Panc1 (cell line): Measurements from ENCODE around the gene STKLD1.

Experiments used
- TCF7L2 ChIP-seq: IDR thresholded peaks from 2 replicates; pipeline ENCODE4 v1.6.1; 2011; ENCODE audit warnings: mild to moderate bottlenecking, low read depth, low read length, inconsistent platforms
- TF ChIP-seq, protein P1 (sequence below): fragments of 450-650 bp; IDR thresholded peaks from 2 replicates; pipeline ENCODE4 v1.5.1; 2017; ENCODE audit warnings: mild to moderate bottlenecking
- TF ChIP-seq, protein P2 (sequence below), 2 experiments: IDR thresholded peaks; 2 replicates each; pipeline ENCODE4 v1.6.1; 2011 to 2012; ENCODE audit warnings: low read depth in 2 of 2, control low read depth in 1 of 2, low read length in 1 of 2, mild to moderate bottlenecking in 1 of 2, moderate library complexity in 1 of 2; ENCODE audit not compliant: insufficient read depth in 1 of 2

DNA sequence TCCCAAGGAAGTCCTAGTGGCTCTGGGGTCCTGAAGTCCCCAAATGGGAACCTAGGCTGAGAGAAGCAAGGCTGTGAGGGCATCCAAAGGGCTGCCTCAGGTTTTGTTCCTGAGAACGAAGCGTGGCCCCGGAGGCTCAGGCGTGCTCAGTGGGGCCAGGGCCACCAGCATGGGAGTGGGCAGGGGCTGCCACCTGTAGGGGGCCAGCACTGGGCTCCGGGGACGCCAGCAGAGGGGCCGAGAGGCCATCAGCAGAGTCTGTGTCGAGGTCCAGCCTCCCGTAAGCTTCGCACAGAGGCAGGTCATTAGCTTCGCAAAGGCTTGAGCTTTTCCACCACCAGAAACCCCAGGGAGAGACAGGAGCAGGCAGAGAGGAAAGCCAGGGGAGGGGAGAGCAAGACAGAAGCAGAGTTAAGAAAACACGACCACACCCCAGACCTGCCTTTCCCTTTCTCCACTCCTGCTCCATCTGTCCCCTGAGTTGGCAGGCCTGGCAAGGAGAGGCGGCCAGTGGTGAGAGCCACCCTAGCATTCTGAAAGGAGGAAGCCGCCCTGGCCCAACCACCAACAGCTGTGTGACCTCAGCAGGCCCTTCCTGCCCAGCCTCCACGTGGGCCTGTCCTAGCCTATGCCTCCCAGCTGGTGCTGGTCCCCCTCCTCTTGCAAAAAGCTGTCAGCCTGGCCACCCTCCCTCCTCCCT lies 34.6 kb upstream of the STKLD1 start:
- TF ChIP-seq, protein P1, sequence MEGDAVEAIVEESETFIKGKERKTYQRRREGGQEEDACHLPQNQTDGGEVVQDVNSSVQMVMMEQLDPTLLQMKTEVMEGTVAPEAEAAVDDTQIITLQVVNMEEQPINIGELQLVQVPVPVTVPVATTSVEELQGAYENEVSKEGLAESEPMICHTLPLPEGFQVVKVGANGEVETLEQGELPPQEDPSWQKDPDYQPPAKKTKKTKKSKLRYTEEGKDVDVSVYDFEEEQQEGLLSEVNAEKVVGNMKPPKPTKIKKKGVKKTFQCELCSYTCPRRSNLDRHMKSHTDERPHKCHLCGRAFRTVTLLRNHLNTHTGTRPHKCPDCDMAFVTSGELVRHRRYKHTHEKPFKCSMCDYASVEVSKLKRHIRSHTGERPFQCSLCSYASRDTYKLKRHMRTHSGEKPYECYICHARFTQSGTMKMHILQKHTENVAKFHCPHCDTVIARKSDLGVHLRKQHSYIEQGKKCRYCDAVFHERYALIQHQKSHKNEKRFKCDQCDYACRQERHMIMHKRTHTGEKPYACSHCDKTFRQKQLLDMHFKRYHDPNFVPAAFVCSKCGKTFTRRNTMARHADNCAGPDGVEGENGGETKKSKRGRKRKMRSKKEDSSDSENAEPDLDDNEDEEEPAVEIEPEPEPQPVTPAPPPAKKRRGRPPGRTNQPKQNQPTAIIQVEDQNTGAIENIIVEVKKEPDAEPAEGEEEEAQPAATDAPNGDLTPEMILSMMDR = no peak
- TF ChIP-seq TCF7L2 = no peak
- TF ChIP-seq, protein P2, sequence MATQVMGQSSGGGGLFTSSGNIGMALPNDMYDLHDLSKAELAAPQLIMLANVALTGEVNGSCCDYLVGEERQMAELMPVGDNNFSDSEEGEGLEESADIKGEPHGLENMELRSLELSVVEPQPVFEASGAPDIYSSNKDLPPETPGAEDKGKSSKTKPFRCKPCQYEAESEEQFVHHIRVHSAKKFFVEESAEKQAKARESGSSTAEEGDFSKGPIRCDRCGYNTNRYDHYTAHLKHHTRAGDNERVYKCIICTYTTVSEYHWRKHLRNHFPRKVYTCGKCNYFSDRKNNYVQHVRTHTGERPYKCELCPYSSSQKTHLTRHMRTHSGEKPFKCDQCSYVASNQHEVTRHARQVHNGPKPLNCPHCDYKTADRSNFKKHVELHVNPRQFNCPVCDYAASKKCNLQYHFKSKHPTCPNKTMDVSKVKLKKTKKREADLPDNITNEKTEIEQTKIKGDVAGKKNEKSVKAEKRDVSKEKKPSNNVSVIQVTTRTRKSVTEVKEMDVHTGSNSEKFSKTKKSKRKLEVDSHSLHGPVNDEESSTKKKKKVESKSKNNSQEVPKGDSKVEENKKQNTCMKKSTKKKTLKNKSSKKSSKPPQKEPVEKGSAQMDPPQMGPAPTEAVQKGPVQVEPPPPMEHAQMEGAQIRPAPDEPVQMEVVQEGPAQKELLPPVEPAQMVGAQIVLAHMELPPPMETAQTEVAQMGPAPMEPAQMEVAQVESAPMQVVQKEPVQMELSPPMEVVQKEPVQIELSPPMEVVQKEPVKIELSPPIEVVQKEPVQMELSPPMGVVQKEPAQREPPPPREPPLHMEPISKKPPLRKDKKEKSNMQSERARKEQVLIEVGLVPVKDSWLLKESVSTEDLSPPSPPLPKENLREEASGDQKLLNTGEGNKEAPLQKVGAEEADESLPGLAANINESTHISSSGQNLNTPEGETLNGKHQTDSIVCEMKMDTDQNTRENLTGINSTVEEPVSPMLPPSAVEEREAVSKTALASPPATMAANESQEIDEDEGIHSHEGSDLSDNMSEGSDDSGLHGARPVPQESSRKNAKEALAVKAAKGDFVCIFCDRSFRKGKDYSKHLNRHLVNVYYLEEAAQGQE (IDR thresholded peaks at IDR 0.05; ENCODE audit: insufficient read depth in 1 of 2, low read depth in 2 of 2, low read length in 1 of 2) = no peak
